H9 (cell line): ENCODE measurements around the gene HS6ST3. TPM values are rescaled to one million over a fixed set of nuclear protein-coding genes. Genes with fewer than 3 reads are reported as not detected.

Experiments
- DNase-seq: peaks from one replicate; pipeline ENCODE4 v3.0.0-alpha.2; 2017
- H2AFZ ChIP-seq: one replicate; pipeline ENCODE4 v1.6.1; 2013; ENCODE audit warnings: mild to moderate bottlenecking, low read length, control low read depth, moderate library complexity
- H2AK5ac ChIP-seq: 2 replicates; pipeline ENCODE4 v1.6.1; 2013; ENCODE audit warnings: low read length, control low read depth, mixed read lengths; ENCODE audit not compliant: insufficient read length
- H2BK120ac ChIP-seq: one replicate; pipeline ENCODE4 v1.6.1; 2013; ENCODE audit warnings: low read depth, mild to moderate bottlenecking, low read length, control low read depth, inconsistent platforms; ENCODE audit not compliant: poor library complexity, severe bottlenecking
- H2BK12ac ChIP-seq: 2 replicates; pipeline ENCODE4 v1.6.1; 2013; ENCODE audit warnings: low read length, control low read depth, mixed read lengths, low read depth; ENCODE audit not compliant: insufficient read length
- H2BK15ac ChIP-seq: 2 replicates; pipeline ENCODE4 v1.6.1; 2013; ENCODE audit warnings: low read depth, low read length, control low read depth
- H2BK20ac ChIP-seq: one replicate; pipeline ENCODE4 v1.6.1; 2013; ENCODE audit warnings: low read depth, mild to moderate bottlenecking, low read length, control low read depth, inconsistent platforms; ENCODE audit not compliant: poor library complexity, severe bottlenecking
- H2BK5ac ChIP-seq: 2 replicates; pipeline ENCODE4 v1.6.1; 2013; ENCODE audit warnings: low read length, control low read depth, mixed read lengths; ENCODE audit not compliant: insufficient read length
- H3K14ac ChIP-seq: 2 replicates; pipeline ENCODE4 v1.6.1; 2013; ENCODE audit warnings: low read length, control low read depth; ENCODE audit not compliant: insufficient read depth
- H3K18ac ChIP-seq: 2 replicates; pipeline ENCODE4 v1.6.1; 2013; ENCODE audit warnings: low read depth, mild to moderate bottlenecking, mixed read lengths, low read length, control low read depth; ENCODE audit not compliant: insufficient read length
- H3K23ac ChIP-seq: 2 replicates; pipeline ENCODE4 v1.6.1; 2013; ENCODE audit warnings: low read length, control low read depth, mixed read lengths, low read depth; ENCODE audit not compliant: insufficient read length
- H3K23me2 ChIP-seq: 2 replicates; pipeline ENCODE4 v1.6.1; 2013; ENCODE audit warnings: low read depth, mild to moderate bottlenecking, mixed read lengths, low read length, control low read depth; ENCODE audit not compliant: insufficient read length, poor library complexity, severe bottlenecking
- H3K27ac ChIP-seq: 2 replicates; pipeline ENCODE4 v1.5.1; 2013; ENCODE audit warnings: low read length, control low read depth, mixed read lengths, low read depth; ENCODE audit not compliant: insufficient read length
- H3K27me3 ChIP-seq: 2 replicates; pipeline ENCODE4 v1.6.1; 2013; ENCODE audit warnings: low read length, control low read depth, inconsistent platforms; ENCODE audit not compliant: insufficient read depth
- H3K4ac ChIP-seq: 2 replicates; pipeline ENCODE4 v1.6.1; 2013; ENCODE audit warnings: low read depth, mild to moderate bottlenecking, control low read depth, inconsistent platforms, low read length, moderate library complexity
- H3K4me1 ChIP-seq: 2 replicates; pipeline ENCODE4 v1.6.1; 2013; ENCODE audit warnings: low read length, control low read depth, inconsistent platforms; ENCODE audit not compliant: insufficient read depth
- H3K4me2 ChIP-seq: 2 replicates; pipeline ENCODE4 v1.6.1; 2013; ENCODE audit warnings: low read length, control low read depth, mixed read lengths; ENCODE audit not compliant: insufficient read length, insufficient read depth
- H3K56ac ChIP-seq: 2 replicates; pipeline ENCODE4 v1.6.1; 2013; ENCODE audit warnings: low read depth, mild to moderate bottlenecking, mixed read lengths, low read length, control low read depth; ENCODE audit not compliant: insufficient read length
- H3K79me1 ChIP-seq: 2 replicates; pipeline ENCODE4 v1.6.1; 2013; ENCODE audit warnings: low read depth, mild to moderate bottlenecking, moderate library complexity, low read length, control low read depth, inconsistent platforms; ENCODE audit not compliant: insufficient read depth, poor library complexity, severe bottlenecking
- H3K79me2 ChIP-seq: 2 replicates; pipeline ENCODE4 v1.6.1; 2013; ENCODE audit warnings: low read length, control low read depth, inconsistent platforms; ENCODE audit not compliant: insufficient read depth
- H3K9ac ChIP-seq: 2 replicates; pipeline ENCODE4 v1.6.1; 2013; ENCODE audit warnings: low read length, control low read depth, mixed read lengths; ENCODE audit not compliant: insufficient read length; ENCODE audit errors: extremely low read depth
- H3K9me3 ChIP-seq: one replicate; pipeline ENCODE4 v1.6.1; 2013; ENCODE audit warnings: low read depth, low read length, inconsistent platforms; ENCODE audit not compliant: control insufficient read depth
- H3T11ph ChIP-seq: one replicate; pipeline ENCODE4 v1.6.1; 2013; ENCODE audit warnings: mild to moderate bottlenecking, low read length, control low read depth, inconsistent platforms
- H4K20me1 ChIP-seq: one replicate; pipeline ENCODE4 v1.6.1; 2013; ENCODE audit not compliant: control insufficient read depth, insufficient read length, insufficient read depth
- H4K5ac ChIP-seq: 2 replicates; pipeline ENCODE4 v1.6.1; 2013; ENCODE audit warnings: low read depth, mild to moderate bottlenecking, mixed read lengths, low read length, control low read depth; ENCODE audit not compliant: insufficient read length
- H4K8ac ChIP-seq: replicated peaks from 2 replicates; pipeline ENCODE4 v1.6.1; 2013; ENCODE audit warnings: low read length, control low read depth, mixed read lengths, low read depth; ENCODE audit not compliant: insufficient read length
- H4K91ac ChIP-seq: 2 replicates; pipeline ENCODE4 v1.6.1; 2013; ENCODE audit warnings: low read depth, mild to moderate bottlenecking, moderate library complexity, mixed read lengths, low read length, control low read depth; ENCODE audit not compliant: insufficient read length
- H3K27ac Mint-ChIP-seq, 3 experiments: 2 replicates in 2 of 3; 3 replicates in 1 of 3; pipeline ENCODE4 v1.8.0; 2020 to 2021; ENCODE audit warnings: mixed read lengths in 3 of 3, mild to moderate bottlenecking in 1 of 3, moderate library complexity in 1 of 3
- H3K27me3 Mint-ChIP-seq: 2 replicates; pipeline ENCODE4 v1.8.0; 2021; ENCODE audit warnings: low read depth, mild to moderate bottlenecking, moderate library complexity, mixed read lengths
- H3K36me3 Mint-ChIP-seq, 3 experiments: 2 replicates in 2 of 3; 3 replicates in 1 of 3; pipeline ENCODE4 v1.8.0; 2020 to 2021; ENCODE audit warnings: low read depth in 3 of 3, mixed read lengths in 3 of 3; ENCODE audit not compliant: insufficient read depth in 1 of 3
- H3K4me1 Mint-ChIP-seq, 2 experiments: 2 replicates each; pipeline ENCODE4 v1.8.0; 2020; ENCODE audit warnings: mixed read lengths in 2 of 2
- H3K4me3 Mint-ChIP-seq, 2 experiments: 2 replicates in 1 of 2; 3 replicates in 1 of 2; pipeline ENCODE4 v1.8.0; 2020 to 2021; ENCODE audit warnings: mild to moderate bottlenecking in 2 of 2, mixed read lengths in 2 of 2, moderate library complexity in 1 of 2
- H3K9me3 Mint-ChIP-seq, 2 experiments: 2 replicates in 1 of 2; 3 replicates in 1 of 2; pipeline ENCODE4 v1.8.0; 2020; ENCODE audit warnings: mild to moderate bottlenecking in 2 of 2, mixed read lengths in 2 of 2, moderate library complexity in 1 of 2
- WGBS: extraction: QIAGEN DNeasy Blood & Tissue Kit; methylation state at CpG from one replicate; pipeline ENCODE4 v1.1.7; 2013; ENCODE audit warnings: missing lambda C conversion rate, low lambda C conversion rate, mixed read lengths; ENCODE audit not compliant: insufficient read length; ENCODE audit errors: extremely low coverage; 5-methylcytosine and 5-hydroxymethylcytosine counted together
- total RNA-seq: library from RNA; stranded (reverse); gene quantifications from 2 replicates; pipeline ENCODE4 v1.2.1, GENCODE V29; 2021
- TF ChIP-seq, protein P1 (sequence below): fragments of 200-600 bp; sonication (generic); conservative IDR thresholded peaks from 3 replicates; pipeline ENCODE4 v1.8.0; 2021; ENCODE audit warnings: antibody characterized with exemption, mild to moderate bottlenecking

The HS6ST3 gene
- total RNA-seq, 1 experiment from 2014 or later: 0.44 TPM

DNA sequence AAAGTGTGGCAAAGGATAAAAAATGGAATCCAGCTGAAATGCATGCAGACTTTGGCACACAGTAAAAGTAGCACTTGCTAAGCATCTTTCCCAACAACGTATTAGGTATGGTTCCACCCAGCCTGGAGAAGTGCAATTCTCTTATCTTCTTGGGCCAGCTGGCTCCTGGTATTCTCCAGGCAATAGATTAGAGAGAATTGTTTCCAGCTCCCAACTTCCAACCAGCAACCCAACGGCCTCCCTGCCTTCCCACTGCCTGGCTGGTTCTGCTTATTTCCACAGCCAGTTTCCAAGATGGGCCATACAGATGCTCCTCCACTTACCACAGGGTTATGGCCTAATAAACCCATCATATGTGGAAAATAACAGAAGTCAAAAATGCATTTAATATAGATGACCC is 771.0 kb downstream of the HS6ST3 start:
- no peak overlapping the region for H2AFZ ChIP-seq
- no peak overlapping the region for H3K56ac ChIP-seq
- H4K8ac ChIP-seq: no peak overlapping the region
- H3K9me3 ChIP-seq: no peaks in the 10 kb centered on the region
- no peaks in the 10 kb centered on the region; the same call in 1 of the 2 replicates for H3K27me3 Mint-ChIP-seq
- no peak overlapping the region for H2BK15ac ChIP-seq
- H3K36me3 Mint-ChIP-seq: no peaks in the 10 kb centered on the region; a peak in 1 of 7 replicates
- H3K9me3 Mint-ChIP-seq: no peaks in the 10 kb centered on the region; a peak in 1 of 5 replicates
- no peak overlapping the region for H3K4me3 Mint-ChIP-seq
- H4K91ac ChIP-seq: no peak overlapping the region
- TF ChIP-seq, protein P1, sequence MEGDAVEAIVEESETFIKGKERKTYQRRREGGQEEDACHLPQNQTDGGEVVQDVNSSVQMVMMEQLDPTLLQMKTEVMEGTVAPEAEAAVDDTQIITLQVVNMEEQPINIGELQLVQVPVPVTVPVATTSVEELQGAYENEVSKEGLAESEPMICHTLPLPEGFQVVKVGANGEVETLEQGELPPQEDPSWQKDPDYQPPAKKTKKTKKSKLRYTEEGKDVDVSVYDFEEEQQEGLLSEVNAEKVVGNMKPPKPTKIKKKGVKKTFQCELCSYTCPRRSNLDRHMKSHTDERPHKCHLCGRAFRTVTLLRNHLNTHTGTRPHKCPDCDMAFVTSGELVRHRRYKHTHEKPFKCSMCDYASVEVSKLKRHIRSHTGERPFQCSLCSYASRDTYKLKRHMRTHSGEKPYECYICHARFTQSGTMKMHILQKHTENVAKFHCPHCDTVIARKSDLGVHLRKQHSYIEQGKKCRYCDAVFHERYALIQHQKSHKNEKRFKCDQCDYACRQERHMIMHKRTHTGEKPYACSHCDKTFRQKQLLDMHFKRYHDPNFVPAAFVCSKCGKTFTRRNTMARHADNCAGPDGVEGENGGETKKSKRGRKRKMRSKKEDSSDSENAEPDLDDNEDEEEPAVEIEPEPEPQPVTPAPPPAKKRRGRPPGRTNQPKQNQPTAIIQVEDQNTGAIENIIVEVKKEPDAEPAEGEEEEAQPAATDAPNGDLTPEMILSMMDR: no peak
- no peak overlapping the region for H3K27ac ChIP-seq
- H4K5ac ChIP-seq: no peak overlapping the region
- no peak for DNase-seq
- no peaks in the 10 kb centered on the region for H4K20me1 ChIP-seq
- no peaks in the 10 kb centered on the region for H3K4me1 Mint-ChIP-seq
- no peaks in the 10 kb centered on the region for H3K27me3 ChIP-seq
- H3K4me1 ChIP-seq: no peaks in the 10 kb centered on the region
- H3K14ac ChIP-seq: no peak overlapping the region
- H3K4ac ChIP-seq: no peak overlapping the region
- no peak overlapping the region for H2BK120ac ChIP-seq
- H2BK5ac ChIP-seq: no peak overlapping the region
- no peak overlapping the region for H3K18ac ChIP-seq
- no peak overlapping the region for H3K23ac ChIP-seq
- no peak overlapping the region for H3K27ac Mint-ChIP-seq
- H3K79me2 ChIP-seq: no peaks in the 10 kb centered on the region
- no peak overlapping the region for H2AK5ac ChIP-seq
- H3K23me2 ChIP-seq: no peaks in the 10 kb centered on the region
- WGBS: no CpG with 5 or more reads among the region's 2 CpGs
- no peak overlapping the region for H3K9ac ChIP-seq
- no peak overlapping the region for H2BK12ac ChIP-seq
- H3T11ph ChIP-seq: no peak overlapping the region
- no peaks in the 10 kb centered on the region for H3K79me1 ChIP-seq
- H3K4me2 ChIP-seq: no peak overlapping the region
- no peak overlapping the region for H2BK20ac ChIP-seq
